Endometrium (tissue), 2 donors: ENCODE results near the gene SLC35B2.

Experiments used
- FAIRE-seq: peaks from 2 replicates; lab custom pipeline; 2012; peaks lifted over from hg19 to GRCh38; lab: Jason Lieb, UNC
- donor health status: control.
- donor health status: control.

Gene SLC35B2

GRCh38 chr6:44285552-44286284 lies 28.4 kb upstream of the SLC35B2 start:
- no peak for FAIRE-seq

- FAIRE-seq, result no peak
These were observed 27.5 kb upstream of the SLC35B2 start for GRCh38 chr6:44284867-44285266.

- FAIRE-seq, result no peak
These were observed 26.8 kb upstream of the SLC35B2 start for GRCh38 chr6:44284121-44284520.

GRCh38 chr6:44278774-44279697 lies 21.7 kb upstream of the SLC35B2 start:
- FAIRE-seq, result no peak

- FAIRE-seq, result no peak
These were observed 21.0 kb upstream of the SLC35B2 start for GRCh38 chr6:44278315-44278714.

- no peak for FAIRE-seq
These were observed 20.4 kb upstream of the SLC35B2 start for GRCh38 chr6:44277763-44278162.

- no peak for FAIRE-seq
These were observed 19.6 kb upstream of the SLC35B2 start for GRCh38 chr6:44276667-44277640.

- FAIRE-seq, result no peak
These were observed 18.7 kb upstream of the SLC35B2 start for GRCh38 chr6:44275749-44276648.

- no peak for FAIRE-seq
These were observed 18.0 kb upstream of the SLC35B2 start for GRCh38 chr6:44275271-44275748.

- FAIRE-seq, result no peak
These were observed 16.3 kb upstream of the SLC35B2 start for GRCh38 chr6:44273617-44274016.

GRCh38 chr6:44272999-44273566 lies 15.8 kb upstream of the SLC35B2 start:
- FAIRE-seq, result no peak

- no peak for FAIRE-seq
These were observed 15.2 kb upstream of the SLC35B2 start for GRCh38 chr6:44272529-44272928.

GRCh38 chr6:44271914-44272313 lies 14.6 kb upstream of the SLC35B2 start:
- no peak for FAIRE-seq

GRCh38 chr6:44271406-44271723 lies 14.0 kb upstream of the SLC35B2 start:
- FAIRE-seq, result no peak

- FAIRE-seq, result no peak
These were observed 13.4 kb upstream of the SLC35B2 start for GRCh38 chr6:44270526-44271405.

- FAIRE-seq, result no peak
These were observed 12.7 kb upstream of the SLC35B2 start, which contains the start of gene TMEM151B for GRCh38 chr6:44269921-44270525. Gene TMEM151B (plus strand): TSS chr6:44270450. CDS start chr6:44270743, 293 bp downstream.

GRCh38 chr6:44269178-44269920 lies 12.0 kb upstream of the SLC35B2 start:
- no peak for FAIRE-seq

GRCh38 chr6:44268095-44268628 lies 10.8 kb upstream of the SLC35B2 start:
- FAIRE-seq, result no peak
